Ovary (tissue), 10 donors: ENCODE results near the gene ZNF362. TPM values are rescaled to one million over a fixed set of nuclear protein-coding genes. Genes with fewer than 3 reads are reported as not detected.

Source experiments
- DNase-seq, 5 donors: peaks; one replicate each; pipeline ENCODE4 v3.0.0-alpha.2; 2019 to 2020
- H3K27ac ChIP-seq, 2 donors: fragments of 200-600 bp; one replicate each; pipeline versions ENCODE4 v1.5.1 to v1.8.0; 2019 to 2022
- H3K27me3 ChIP-seq: fragments of 200-600 bp; one replicate; pipeline ENCODE4 v1.8.0; 2022
- H3K36me3 ChIP-seq: fragments of 200-600 bp; sonication (generic); one replicate; pipeline ENCODE4 v1.5.1; 2019
- H3K4me1 ChIP-seq: one replicate; pipeline ENCODE4 v1.8.1; 2013; ENCODE audit warnings: mild to moderate bottlenecking, moderate library complexity; ENCODE audit not compliant: insufficient read depth
- H3K4me3 ChIP-seq: fragments of 200-600 bp; sonication (generic); one replicate; pipeline ENCODE4 v1.5.1; 2017
- H3K9me3 ChIP-seq, 2 donors: fragments of 200-600 bp in 1 of 2; sonication (generic) in 1 of 2; one replicate each; pipeline versions ENCODE4 v1.5.1 to v1.8.1; 2013 to 2019; ENCODE audit warnings: mild to moderate bottlenecking in 1 of 2, moderate library complexity in 1 of 2
- EP300 ChIP-seq: sonication (generic); formaldehyde crosslinking; IDR thresholded peaks from one replicate; pipeline ENCODE4 v1.6.1; 2017; ENCODE audit warnings: antibody characterized with exemption
- POLR2A ChIP-seq: fragments of 450-650 bp; IDR thresholded peaks from one replicate; pipeline ENCODE4 v1.6.1; 2017; ENCODE audit warnings: antibody characterized with exemption, mild to moderate bottlenecking, moderate library complexity
- WGBS, 3 donors: extraction: QIAGEN DNeasy Blood & Tissue Kit in 1 of 3; methylation state at CpG; one replicate each; pipeline versions ENCODE4 v1.1.5 to v1.1.7; 2013 to 2017; 5-methylcytosine and 5-hydroxymethylcytosine counted together
- intact Hi-C, 4 donors: fragments of 100-400 bp; cut with DNase I; formaldehyde crosslinking; loops; one replicate each; pipeline versions ENCODE4 v1.11.0 to v1.15.1; 2022 to 2023
- long read RNA-seq, 3 donors: library from polyadenylated mRNA in 2 of 3; unstranded in 2 of 3; transcript quantifications; one replicate each; pipeline ENCODE4 v2.0.0 and lab custom pipeline, GENCODE V29; 2021 to 2026
- polyA plus RNA-seq, 2 donors: library from polyadenylated mRNA; stranded (reverse); fragments of 200-250 nt in 1 of 2; fragments of 350-450 nt in 1 of 2; fragmentation: Illumina TruSeq in 1 of 2; extraction: RNeasy Lipid Tissue Mini Kit (QIAGEN cat#74804) in 1 of 2; gene quantifications; one replicate each; pipeline ENCODE4 v1.2.3, GENCODE V29; 2013 to 2014
- total RNA-seq, 7 donors: library from RNA; depleted of rRNA in 2 of 7; stranded (reverse); fragments of >200 nt in 2 of 7; fragmentation: NEBNext Ultra II Directional in 3 of 7; extraction: Animal tissue kit (Norgen Biotek cat#: 25700) in 3 of 7; gene quantifications; one replicate each; pipeline versions ENCODE4 v1.1.0 to v1.2.4, GENCODE V29; 2016 to 2023
- TF ChIP-seq, protein P1 (sequence below), 3 donors: fragments of 450-650 bp in 2 of 3; fragments of 200-600 bp in 1 of 3; IDR thresholded peaks; one replicate each; pipeline versions ENCODE4 v1.5.1 to v1.8.0; 2016 to 2022; ENCODE audit warnings: antibody characterized with exemption in 3 of 3, mild to moderate bottlenecking in 1 of 3
- donor health status: DM: no; HTN: no; CAD: no; lungs with moderate emphysema.
- donor health status: DM: no; HTN: no; CAD: no.
- donor health status: Bipolar disorder and iron deficiency.
- donor health status: DM: yes; HTN: yes; CAD: no.
- donor health status: DM: no; HTN: no; CAD: no.
- donor health status: DM: yes; HTN: yes; CAD: no.

Gene ZNF362, protein sequence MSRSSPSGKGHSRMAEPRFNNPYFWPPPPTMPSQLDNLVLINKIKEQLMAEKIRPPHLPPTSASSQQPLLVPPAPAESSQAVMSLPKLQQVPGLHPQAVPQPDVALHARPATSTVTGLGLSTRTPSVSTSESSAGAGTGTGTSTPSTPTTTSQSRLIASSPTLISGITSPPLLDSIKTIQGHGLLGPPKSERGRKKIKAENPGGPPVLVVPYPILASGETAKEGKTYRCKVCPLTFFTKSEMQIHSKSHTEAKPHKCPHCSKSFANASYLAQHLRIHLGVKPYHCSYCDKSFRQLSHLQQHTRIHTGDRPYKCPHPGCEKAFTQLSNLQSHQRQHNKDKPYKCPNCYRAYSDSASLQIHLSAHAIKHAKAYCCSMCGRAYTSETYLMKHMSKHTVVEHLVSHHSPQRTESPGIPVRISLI
- total RNA-seq (10 to 100 TPM in 6 of 7 donors, 1 to 10 TPM in 1; 8.2 to 52.6 (median 33.6) TPM), polyA plus RNA-seq (10 to 100 TPM; 13.9 to 23.0 TPM)
- long read RNA-seq, donor 1, partial matches to known transcripts = 66 of 70 reads
- long read RNA-seq, donor 1, other reads (novel, unspliced or antisense) = 4 of 70 reads
- long read RNA-seq, donor 2, partial matches to known transcripts = 0 of 2 reads
- long read RNA-seq, donor 2, other reads (novel, unspliced or antisense) = 0 of 2 reads
- long read RNA-seq, donor 3, partial matches to known transcripts = 19 of 38 reads
- long read RNA-seq, donor 3, other reads (novel, unspliced or antisense) = 17 of 38 reads

DNA sequence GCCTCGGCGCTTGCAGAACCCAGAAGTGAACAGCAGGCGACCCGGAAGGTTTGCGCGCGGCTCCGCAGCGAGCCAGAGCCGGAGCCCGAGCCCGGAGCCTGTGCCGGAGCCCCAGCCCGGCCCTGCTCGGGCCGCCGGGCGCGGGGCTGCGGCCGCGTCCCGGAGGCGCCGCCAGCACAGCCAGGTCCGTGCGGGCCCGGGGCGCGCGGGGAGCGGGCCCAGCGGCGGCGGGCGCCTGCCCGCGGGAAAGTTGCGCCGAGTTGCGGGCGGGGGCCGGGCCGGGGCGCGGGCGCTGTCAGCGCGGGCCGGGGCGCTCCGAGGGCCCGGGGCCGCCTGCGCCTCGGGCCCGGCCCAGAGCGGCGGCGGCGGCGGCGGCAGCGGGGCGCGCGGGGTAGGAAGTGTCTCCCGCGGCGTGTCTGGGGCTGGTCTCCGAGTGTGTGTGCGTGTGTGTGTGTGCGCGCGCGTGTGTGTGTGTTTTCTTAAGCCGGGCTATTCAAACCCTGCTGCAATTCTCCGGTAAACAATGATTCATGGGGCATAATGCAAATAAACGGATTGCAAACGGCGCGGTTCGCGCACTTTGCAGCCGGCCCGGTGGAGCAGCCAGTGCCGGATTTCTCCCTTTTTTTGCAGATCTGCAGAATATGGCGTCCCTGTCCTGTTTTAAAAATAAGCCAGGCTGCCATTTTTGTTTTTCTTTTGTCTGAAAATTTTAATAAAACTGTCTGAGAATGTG lies at the start of gene ZNF362:
Gene ZNF362, plus strand, starts transcription at position 22 of the 736 bp plus-strand sequence. CDS start 14,083 bp downstream, outside the sequence.
- TF ChIP-seq POLR2A (no peak), EP300 (no peak)
- TF ChIP-seq, protein P1, sequence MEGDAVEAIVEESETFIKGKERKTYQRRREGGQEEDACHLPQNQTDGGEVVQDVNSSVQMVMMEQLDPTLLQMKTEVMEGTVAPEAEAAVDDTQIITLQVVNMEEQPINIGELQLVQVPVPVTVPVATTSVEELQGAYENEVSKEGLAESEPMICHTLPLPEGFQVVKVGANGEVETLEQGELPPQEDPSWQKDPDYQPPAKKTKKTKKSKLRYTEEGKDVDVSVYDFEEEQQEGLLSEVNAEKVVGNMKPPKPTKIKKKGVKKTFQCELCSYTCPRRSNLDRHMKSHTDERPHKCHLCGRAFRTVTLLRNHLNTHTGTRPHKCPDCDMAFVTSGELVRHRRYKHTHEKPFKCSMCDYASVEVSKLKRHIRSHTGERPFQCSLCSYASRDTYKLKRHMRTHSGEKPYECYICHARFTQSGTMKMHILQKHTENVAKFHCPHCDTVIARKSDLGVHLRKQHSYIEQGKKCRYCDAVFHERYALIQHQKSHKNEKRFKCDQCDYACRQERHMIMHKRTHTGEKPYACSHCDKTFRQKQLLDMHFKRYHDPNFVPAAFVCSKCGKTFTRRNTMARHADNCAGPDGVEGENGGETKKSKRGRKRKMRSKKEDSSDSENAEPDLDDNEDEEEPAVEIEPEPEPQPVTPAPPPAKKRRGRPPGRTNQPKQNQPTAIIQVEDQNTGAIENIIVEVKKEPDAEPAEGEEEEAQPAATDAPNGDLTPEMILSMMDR (IDR thresholded peaks at IDR 0.05) = no peak

DNA sequence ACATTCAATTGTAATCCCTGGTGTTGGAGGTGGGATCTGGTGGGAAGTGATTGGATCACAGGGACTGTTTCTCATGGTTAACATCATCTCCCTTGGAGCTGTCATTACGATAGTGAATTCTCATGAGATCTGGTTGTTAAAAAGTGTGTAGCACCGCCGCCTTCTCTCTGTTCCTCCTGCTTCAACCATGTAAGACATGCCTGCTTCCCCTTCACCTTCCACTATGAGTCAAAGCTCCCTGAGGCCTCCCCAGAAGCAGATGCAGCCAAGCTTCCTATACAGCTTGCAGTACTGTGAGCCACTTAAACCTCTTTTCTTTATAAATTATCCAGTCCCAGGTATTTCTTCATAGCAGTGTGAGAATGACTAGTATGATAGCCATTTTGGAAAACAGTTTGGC lies 44.3 kb upstream of the ZNF362 start:
- no peak for DNase-seq

More for the DNA sequence above, at the start of gene ZNF362:
- Histone ChIP-seq H3K36me3 (no peaks in the 10 kb centered on the region), H3K27ac (peak within 1 kb of the TSS; percentile 77 to 94), H3K9me3 (no peaks in the 10 kb centered on the region), H3K27me3 (no peaks in the 10 kb centered on the region), H3K4me1 (peaks cover 20% of the 10 kb centered on the region), H3K4me3 (peak within 1 kb of the TSS; percentile 44)
- WGBS, 3 donors = 1% methylated on average over 50 to 88 of the region's 88 CpGs
- intact Hi-C loops = no loop called here
- peak; percentile 44 to 75 (median 58) for DNase-seq

DNA sequence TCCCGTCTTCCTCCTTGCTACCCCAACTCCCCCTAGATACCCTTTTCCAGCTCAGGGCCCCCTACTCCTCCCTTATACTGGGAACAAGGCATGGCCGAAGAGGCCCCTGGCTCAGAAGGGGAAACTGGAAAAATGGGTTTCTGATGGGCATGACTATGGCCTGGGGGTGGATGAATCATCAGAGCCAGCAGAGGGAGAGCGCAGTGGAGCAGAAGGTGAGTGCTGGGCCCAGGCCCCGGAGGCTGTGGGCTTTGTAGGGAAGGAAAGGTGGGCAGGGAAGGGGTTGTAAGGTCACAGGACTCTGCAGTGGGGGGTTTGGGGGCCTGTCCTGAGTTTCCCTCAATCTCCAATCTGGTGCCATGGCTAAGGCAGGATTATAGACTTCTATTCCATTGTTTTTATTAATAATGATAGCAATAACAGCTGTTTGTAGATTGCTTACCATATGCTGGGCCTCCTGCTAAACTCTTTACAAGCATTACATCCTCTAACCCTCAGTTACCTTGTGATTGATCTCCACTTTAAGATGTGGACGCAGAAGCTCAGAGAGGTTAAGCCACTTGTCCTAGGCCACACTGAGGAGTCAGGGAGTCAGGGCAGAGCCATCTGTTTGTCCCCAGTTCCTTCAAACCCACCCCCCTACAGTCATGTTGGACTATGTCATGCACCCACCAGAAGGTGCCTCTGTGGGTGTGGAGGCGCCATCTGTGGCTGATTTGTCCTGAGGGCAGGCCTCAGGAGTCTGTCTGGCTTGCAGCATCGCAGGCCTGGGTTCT lies 36.2 kb upstream of the ZNF362 start:
- no peaks in the 10 kb centered on the region for H3K36me3 ChIP-seq
- 92 to 94% (median 93%) methylated on average over 7 of the region's 7 CpGs for WGBS, 3 donors
- H3K4me1 ChIP-seq = peaks cover 3% of the 10 kb centered on the region
- H3K27me3 ChIP-seq = no peaks in the 10 kb centered on the region
- TF ChIP-seq, protein P1 (IDR thresholded peaks at IDR 0.05) = no peak
- no peak for TF ChIP-seq POLR2A
- no peak for TF ChIP-seq EP300
- no peak for DNase-seq
- intact Hi-C loops = no loop called here
- H3K4me3 ChIP-seq = no peak overlapping the region
- no peaks in the 10 kb centered on the region for H3K9me3 ChIP-seq
- H3K27ac ChIP-seq = no peak overlapping the region

More for the DNA sequence above, 44.3 kb upstream of the ZNF362 start:
- intact Hi-C loops = no loop called here
- Histone ChIP-seq H3K27me3 (no peaks in the 10 kb centered on the region), H3K9me3 (no peaks in the 10 kb centered on the region), H3K4me1 (no peaks in the 10 kb centered on the region), H3K27ac (no peak overlapping the region), H3K4me3 (no peak overlapping the region), H3K36me3 (no peaks in the 10 kb centered on the region)
- WGBS, 3 donors = 93 to 96% (median 96%) methylated on average over 3 of the region's 3 CpGs
- TF ChIP-seq, protein P1 (IDR thresholded peaks at IDR 0.05) = no peak
- no peak for TF ChIP-seq POLR2A
- TF ChIP-seq EP300 = no peak
